A673 (cell line): Measurements from ENCODE around the gene UFC1.

Source experiments
- EZH2 ChIP-seq: fragments of 200-600 bp; sonication (generic); IDR thresholded peaks from 2 replicates; pipeline ENCODE4 v1.6.1; 2017; ENCODE audit warnings: borderline replicate concordance, low read depth, mild to moderate bottlenecking, mixed read lengths, antibody characterized with exemption, low read length; ENCODE audit not compliant: poor library complexity, severe bottlenecking
- TF ChIP-seq, protein P1 (sequence below): fragments of 300-800, 200-600 bp; sonication (generic); conservative IDR thresholded peaks from 2 replicates; pipeline ENCODE4 v1.5.1; 2017; ENCODE audit warnings: low read depth, mild to moderate bottlenecking, antibody characterized with exemption, low read length, moderate library complexity, mixed read lengths

DNA sequence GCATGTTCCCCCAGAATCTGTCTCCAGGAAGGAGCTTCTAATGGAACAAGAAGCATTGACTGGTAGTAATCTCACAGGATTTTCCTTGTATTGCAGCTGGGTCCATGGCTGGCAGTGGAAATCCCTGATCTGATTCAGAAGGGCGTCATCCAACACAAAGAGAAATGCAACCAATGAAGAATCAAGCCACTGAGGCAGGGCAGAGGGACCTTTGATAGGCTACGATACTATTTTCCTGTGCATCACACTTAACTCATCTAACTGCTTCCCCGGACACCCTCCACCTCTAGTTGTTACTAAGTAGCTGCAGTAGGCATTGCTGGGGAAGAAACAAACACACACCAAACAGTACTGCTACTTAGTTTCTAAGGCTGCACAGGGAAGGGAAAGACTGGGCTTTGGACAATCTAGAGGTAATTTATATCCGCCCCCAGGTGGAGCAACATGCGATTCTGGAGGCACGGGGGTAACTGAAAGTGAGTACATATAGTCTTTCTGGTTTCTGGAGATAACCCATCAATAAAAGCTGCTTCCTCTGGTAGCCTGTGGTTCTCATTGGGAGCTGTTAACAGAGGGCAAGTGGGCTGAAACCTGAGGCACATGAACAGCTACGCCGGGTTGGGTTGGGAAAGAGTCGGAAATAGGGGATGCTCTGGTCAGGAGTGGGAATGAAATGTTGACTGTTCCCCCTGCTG is 4.7 kb downstream of the UFC1 start:
- TF ChIP-seq, protein P1, sequence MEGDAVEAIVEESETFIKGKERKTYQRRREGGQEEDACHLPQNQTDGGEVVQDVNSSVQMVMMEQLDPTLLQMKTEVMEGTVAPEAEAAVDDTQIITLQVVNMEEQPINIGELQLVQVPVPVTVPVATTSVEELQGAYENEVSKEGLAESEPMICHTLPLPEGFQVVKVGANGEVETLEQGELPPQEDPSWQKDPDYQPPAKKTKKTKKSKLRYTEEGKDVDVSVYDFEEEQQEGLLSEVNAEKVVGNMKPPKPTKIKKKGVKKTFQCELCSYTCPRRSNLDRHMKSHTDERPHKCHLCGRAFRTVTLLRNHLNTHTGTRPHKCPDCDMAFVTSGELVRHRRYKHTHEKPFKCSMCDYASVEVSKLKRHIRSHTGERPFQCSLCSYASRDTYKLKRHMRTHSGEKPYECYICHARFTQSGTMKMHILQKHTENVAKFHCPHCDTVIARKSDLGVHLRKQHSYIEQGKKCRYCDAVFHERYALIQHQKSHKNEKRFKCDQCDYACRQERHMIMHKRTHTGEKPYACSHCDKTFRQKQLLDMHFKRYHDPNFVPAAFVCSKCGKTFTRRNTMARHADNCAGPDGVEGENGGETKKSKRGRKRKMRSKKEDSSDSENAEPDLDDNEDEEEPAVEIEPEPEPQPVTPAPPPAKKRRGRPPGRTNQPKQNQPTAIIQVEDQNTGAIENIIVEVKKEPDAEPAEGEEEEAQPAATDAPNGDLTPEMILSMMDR = no peak
- TF ChIP-seq EZH2 = no peak
